GM18907 (cell line): ENCODE measurements around the gene HEYL.

ENCODE experiments used
- ATAC-seq: cut with Tn5 transposase; IDR thresholded peaks from one replicate; pipeline ENCODE4 v1.9.1; 2021; ENCODE audit warnings: mild to moderate bottlenecking, moderate library complexity; ENCODE audit not compliant: unreplicated experiment

Gene HEYL

DNA sequence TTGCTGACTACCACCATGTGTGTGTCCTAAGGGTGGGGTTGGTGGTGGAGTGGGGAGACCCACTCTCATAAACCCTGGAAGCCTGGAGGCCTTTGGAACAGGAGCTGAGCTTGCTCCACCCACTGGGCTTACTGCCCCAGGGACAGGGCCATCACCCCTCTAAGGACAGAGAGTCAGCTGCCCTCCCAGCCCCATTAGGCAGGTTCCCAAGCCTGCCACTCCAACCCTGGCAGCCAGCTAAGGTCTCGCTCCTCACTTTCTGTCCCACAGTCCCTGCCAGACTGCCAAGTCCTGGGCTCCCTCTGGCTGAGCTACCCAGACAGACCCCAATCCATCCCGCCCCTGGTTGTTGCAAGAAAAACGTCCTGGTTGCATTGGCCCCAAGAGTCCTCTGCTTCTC, 28.7 kb upstream of the HEYL start:
- ATAC-seq, result no peak

DNA sequence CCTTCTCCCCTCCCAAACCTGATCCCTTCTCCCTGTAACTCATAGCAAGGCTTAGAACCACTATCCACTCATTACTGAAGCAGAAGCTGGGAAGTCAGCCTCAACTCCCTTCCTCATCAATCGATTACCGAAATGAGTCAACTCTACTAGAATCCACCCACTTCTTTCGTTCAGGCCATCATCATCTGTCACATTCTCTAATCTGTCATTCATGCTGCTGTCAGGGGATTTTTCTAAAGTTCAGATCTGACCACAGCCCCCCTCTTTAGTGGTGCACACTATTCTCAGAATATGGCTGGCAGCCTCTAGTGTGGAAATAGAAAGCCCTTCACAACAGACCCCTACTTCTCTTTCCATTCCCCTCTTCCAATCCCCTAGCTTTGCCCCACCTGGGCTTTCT, 27.3 kb upstream of the HEYL start:
- peak; percentile 84 for ATAC-seq

DNA sequence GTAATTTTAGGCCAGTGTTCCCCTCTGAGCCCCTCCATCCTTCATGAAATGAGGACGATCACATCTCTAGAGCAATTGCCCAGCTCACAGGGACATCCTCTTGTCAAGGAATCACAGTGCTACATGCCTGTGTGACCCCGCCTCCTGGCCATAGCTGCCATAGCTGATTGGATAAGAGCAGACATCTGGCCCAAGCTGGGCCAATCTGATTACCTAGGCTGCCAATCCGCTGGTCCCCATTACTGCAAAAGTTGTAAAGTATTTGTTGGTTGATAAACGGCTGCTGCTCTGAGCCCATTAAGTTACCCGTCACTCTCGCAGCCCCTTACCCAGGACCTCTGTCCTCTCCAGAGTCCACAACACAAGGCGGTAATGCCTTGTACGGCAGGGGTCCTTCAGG, 24.1 kb upstream of the HEYL start:
- no peak for ATAC-seq

DNA sequence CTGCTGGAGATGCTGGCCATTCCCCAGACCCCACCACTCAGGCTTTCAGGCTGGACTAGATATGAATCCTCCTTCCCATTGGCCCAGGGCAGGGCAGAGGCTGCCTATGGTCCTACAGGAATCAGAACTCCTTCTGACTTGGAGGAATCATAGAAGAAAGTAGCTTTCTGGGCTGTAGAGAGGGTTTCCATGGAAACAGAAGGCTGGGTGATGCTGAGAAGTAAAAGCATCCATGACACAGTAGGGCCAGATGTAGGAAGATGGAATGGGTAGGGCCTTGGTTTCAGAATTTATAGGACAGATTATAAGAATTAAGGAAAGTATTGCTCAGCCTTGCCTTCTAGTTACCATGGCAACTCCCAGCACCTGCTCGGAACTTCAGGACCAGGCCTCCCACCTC, 23.4 kb upstream of the HEYL start:
- ATAC-seq, result no peak

DNA sequence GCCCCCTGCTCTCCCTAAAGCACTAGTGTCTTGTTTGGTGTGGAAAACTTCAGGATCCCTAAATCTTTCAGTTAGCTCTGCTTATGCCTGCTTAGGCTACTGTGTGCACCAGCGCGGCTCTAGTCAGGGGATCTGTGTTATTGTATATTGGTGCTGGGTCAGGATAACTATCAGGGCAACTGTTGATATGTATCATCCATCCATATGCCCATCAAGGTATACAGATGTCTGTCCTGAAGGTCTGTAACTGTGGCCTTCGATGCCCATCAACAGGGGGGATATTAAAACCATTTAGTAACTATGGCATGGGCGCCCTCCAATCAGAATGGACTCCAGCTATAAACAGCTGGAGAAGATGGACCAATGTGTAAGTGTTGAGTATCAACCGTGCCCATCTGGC, 20.1 kb upstream of the HEYL start:
- ATAC-seq, result no peak

DNA sequence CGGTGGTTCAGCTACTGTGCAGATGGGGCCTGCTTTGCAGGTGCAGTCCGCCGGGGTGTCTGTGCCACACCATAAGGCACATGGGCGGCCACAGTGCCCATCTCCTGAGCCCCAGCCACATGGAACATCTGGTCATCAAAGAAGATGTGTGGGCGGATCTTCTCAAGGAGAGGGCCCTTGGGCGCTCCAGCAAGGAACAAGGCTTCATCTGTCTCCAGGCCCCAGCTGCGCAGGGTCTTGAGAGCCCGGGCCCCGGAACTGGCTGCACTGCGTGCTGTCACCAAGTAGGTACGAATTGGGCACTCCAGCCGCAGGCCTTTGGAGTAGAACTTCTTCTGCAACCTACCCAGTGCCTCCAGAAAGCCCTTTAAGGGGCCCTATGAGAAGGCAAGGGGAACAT, 19.7 kb upstream of the HEYL start:
- ATAC-seq, result no peak

DNA sequence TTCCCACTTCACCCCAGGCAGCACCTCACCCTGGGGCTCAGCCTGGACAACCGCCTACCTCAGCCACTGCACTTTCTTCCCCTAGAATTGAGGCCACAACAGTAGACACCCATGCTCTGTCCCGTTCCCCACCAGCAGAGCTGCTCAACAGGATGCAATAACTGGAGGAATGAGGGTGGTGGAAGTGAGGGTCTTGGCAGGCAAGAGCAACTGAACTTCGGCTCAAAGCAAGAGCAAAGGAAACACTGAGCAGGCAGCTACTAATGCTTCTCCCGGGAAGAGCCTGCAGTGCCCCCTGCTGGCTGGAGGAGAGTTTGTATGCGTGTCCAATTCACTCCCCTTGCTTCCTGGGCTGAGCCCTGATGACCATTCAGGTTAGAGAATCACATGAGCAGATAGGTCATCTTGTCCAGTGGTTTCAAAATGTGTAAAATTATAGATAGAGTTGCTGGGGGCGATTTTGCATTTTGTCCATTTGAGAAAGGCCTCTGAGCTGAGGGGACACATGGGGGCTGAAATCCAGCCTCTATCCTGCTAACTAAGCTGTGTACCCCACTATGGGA, 18.6 kb upstream of the HEYL start:
- ATAC-seq, result no peak

DNA sequence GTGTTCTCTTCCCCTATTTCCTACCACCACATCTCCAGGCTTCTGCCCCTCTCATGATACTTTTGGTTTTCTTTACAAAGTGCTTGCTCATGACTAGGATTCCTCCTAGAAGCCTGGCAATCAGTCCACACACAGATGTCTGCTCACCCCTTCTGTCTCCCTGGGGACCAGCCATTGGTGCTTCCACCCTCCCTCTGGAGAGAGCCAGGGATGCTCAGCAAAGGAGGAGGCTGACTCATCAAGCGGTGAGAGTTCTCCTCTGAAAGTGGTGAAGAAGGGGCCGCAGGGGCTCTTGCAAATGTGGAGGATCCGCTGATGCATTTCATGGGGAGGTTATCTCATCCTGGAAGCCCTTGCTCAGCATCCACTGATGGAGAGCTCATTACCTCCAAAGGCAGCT, 18.0 kb upstream of the HEYL start:
- ATAC-seq, result no peak

DNA sequence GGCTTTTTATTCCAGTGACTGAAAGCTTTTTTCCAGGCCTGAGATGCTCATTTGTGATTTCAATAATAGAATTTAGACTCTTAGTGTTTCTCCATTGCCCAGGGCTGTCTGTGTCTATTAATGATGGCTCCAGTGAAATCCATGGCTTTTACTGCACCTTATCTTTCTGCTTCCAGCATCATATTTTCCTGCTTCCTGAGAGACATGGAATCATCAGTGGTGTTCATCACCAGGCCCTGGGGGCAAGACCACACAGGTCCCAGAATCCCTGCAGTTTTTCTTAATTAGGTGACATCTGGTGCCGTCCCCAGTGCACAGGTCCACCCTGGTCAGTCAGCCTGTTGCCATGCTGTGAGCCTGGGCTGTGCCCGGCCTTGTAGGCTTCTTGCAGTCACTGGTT, 16.9 kb upstream of the HEYL start:
- ATAC-seq, result no peak

DNA sequence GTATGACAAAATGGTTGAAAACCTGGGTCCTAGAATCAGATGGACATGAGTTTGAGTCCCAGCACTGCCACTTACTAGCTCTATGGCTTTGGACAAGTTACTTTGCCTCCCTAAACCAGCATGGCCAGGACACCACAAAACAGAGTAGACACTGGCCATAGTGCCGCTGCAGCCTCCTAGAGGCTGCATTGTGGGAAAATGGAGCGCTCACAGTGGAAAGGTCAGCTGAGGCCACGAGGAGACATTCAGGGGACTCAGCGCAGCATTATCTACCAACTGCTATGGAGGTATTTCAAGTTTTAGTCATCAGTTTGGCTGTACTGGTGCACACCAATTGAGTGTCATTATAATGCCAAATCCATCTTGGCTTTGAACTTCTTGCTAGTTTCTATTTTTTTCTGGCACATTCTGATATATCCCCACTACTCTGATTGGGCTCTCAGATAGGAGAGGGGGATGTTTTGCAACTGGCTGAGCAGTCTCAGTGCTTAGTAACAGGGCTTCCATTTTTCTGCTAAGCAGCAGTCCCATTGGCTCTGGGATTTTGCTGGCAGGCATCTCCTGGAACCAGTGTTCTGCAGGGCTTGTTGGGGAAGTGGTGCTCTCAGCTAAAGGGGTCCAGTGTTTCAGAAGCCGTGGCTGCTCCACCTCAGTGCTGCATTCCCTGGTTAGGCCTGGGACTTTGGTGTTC, 16.3 kb upstream of the HEYL start:
- no peak for ATAC-seq

DNA sequence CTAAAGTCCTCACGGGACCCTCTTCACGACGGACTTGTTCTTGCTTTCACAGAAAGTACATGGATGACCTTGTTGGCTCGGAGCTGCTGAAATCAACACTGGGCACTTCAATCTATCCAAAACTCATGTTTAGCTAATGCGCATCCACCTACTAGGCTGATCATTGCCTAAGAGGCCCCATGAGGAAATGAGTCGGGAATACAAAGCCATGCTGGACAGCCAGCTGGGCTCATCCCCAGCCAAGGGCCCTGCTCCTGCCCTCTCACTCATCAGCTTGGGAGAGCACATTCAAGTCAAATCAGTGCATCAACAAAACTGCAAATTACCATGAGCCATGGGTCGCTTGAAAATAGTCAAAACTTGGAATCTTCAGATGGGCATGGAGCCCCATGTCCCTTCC, 14.8 kb upstream of the HEYL start:
- ATAC-seq, result no peak

DNA sequence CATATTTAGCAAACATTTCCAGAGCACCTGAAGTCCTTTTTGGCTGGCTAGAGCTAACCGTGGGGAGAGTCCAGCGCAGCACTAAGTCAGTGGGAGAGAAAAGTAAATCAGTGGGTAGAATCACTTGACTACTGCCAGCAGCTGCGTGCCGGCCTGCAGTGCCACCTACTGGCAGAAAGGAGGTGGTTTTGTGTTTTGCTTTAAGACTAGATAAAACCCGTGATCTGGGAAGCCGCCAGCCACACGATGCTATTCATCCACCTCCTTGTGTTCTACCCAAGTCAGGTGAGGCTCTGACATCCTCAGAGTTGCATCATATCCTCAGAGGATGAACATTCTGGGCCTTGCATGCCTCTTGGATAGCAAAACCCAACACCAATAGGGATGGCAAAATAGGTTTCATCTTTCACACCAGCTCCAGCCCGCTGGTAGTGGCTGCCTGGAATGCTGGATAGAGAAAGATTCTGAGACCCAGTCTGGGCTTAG, 14.1 kb upstream of the HEYL start:
- ATAC-seq, result peak; percentile 56

DNA sequence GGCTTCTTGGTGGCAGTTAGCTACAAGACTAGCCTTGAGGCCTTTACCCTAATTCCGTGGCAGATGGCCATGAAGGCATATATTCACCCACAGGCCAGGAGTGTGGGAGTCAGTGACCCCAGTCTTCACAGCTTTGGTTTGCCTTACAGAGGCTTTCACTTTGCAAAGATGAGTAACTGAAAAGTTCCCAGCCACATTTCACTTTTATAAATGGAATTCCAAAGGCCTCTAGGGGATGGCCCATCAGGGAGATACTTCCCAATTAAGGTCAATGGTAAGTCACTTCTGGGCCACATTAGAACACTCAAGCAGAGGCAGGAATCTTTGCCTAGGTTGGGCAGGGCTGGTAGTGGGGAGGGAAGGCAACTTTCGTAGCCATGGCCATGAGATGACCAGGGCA, 13.1 kb upstream of the HEYL start:
- no peak for ATAC-seq

DNA sequence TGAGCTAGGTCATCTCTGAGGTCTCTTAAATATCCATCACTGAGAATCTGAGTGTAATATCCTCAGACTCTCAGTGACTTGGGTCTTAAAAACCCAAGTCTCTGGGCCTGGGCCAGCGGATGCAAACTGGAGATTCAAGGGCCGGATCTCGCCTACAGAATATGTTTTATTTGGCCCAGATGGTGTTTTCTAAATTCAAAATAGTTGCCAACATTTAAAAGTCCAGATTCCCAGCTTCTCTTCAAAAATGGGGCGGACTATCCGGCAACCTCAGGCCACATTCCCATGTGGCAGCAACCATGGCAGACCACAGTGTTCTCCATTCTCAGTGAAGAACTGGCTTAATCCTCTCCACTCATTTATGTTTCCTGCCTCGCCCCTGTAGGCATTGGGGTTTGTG, 12.7 kb upstream of the HEYL start:
- no peak for ATAC-seq

DNA sequence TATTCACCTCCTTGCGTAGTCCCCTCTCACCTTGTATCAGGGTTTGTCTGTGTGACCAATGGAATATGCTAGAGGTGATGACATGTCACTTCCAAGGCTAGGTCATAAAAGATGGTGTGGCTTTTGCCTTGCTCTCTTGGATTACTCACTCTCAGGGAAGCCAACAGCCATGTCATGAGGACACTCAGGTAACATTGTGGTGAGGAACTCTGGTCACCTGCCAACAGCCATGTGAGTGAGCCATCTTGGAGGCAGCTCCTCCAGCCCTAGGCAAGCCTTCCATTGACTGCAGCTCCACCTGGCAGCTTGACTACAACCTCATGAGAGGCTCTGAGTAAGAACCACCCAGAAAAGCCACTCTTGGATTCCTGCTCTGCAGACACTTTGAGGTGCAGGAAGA, 11.0 kb upstream of the HEYL start:
- ATAC-seq, result no peak

DNA sequence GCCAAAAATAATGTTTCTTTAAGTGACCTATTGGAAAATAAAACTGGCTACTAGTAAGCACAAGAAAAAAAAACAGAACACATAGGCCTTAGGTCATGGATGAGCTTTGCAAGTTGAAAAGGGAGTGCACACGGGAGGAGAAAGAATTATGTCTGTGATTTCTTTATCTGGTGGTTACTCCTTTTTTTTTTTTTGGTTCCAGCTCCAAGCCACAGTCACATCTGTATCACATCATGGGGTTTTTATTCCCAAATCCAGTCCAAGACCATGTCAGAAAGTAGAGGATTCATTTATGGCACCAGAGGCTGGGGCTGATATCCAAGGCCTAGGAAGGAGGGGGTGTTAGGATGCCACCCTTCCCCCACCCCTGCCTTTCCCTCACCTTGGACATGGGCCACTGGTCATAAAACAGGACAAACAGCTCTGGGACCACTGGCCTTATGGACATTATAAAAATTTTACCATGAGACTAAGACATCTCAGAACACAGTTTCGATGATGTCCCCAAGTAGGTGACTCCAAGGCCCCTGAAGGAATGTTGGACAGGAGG, 10.3 kb upstream of the HEYL start:
- no peak for ATAC-seq

DNA sequence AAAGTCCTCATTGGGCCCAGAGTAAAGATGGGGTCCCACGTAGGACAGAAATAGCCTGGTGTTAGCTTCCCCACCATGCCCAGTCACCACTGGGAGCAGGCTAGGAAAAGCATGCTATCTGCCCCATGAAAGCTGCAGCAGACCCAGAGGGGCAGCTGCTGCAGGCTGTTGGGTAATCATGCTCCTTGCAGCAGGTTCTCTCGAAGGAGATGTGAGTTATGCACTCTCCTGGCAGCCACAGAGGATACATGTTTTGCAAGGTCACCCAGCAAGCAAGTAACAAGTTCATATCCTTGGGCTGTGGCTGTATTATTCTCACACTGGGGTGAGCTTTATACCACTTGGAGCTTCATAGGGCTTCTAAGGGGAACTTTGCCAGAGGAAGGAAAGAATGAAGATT, 9.1 kb upstream of the HEYL start:
- no peak for ATAC-seq

DNA sequence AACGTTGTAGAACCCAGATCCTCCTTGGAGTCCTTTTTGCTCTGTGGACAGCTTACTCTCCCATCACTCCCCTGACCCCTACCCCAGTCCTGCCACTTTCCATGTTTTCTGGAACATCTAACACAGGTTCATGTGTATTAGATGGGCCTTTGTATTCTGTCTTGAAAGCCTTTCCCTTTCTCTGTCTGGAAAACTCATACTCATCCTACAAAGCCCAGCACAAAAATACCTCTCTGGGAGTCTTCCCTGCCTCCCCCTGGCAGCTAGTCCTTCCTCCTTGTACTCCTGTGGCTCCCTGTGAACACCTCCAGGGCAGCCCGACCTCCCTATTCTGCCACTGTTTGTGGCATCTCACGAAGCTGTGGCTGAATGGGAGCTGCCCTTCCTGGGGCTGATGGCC, 7.8 kb upstream of the HEYL start:
- ATAC-seq, result no peak

DNA sequence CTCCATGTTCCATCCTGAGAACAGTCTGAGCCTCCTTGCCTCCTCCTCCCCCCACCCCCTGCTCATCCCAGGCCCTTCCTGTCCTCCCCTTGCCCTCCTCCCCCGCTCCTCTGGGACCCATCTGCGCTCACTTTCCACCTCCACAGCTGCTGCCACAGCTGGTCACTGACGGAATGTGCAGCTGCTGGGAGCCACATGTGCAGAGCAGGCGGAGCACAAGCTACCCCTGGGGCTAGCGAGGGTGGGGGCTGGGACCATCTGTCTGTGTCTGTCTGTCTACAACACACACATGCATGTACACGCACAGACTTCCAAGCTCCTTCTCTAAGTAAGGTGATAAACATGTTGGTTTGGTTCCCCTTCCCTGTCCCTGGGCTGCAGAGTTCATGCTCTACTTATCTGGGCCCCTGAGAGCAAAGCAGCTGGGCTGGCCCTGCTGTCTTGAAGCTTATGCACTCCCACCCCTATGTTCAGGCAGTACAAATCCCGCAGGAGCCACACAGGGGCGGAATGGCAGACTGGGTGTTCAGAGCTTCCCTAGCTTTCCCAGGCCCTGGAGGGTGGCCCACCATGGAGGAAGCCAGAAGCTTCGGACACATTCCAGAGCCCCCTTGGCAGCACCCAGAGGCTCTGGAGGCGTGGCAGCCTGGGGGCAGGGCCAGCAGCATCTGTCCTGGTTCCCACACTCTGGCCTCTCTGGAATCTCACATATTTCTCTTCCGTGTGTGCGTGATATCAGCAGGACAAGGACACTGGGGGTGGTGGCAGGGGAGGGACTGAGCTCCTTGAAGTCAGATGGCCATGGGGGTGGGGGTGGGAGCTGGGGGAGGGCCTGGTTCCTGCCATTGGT, 7.0 kb upstream of the HEYL start:
- no peak for ATAC-seq

DNA sequence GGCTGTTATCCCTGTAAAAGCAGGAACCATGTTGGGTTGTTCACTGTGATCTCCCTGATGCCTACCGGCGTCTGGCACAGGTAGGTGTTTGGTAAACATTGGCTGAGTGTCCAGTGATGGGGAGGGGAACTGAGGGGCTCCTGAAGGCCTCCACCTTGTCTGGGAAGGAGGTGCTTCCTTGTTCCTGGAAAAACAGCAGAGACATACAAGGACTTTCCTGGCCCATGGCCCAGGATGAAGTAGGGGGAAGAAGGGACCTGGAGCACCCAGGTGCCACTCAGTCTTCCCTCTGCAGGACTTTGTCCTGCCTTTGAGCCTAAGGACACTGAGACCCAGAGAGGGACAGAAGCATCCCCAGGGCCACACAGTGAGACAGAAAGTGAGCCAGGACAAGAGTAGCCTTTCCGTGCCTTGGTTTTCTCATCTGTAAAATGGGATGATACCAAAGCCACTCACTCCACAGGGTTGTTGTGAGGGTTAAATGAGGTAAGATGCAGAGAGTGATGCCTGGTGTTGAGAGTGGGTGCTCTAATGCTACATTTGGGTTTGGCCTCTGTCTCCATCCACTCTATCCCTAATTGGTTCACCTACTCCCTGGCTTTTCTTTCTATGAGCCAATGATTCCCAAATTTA, 6.1 kb upstream of the HEYL start:
- ATAC-seq, result no peak

DNA sequence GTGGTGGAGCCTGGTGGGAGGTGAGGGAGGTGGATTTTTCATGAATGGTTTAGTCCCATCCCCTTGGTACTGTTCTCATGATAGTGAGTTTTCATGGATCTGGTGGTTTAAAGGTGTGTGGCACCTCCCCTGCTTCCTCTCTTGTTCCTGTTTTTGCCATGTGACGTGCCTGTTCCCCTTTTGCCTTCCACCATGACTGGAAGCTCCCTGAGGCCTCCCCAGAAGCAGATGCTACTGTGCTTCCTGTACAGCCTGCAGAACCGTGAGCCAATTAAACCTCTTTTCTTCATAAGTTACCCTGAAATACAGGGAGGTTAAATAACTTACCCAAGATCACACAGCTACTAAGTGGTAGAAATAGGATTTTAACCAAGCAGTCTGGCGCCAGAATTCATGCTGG, 4.3 kb upstream of the HEYL start:
- no peak for ATAC-seq
